ENCODE measurements around the gene TJP1.

GRCh38 chr15:29849218-29849617, 26.9 kb upstream of the TJP1 start:
- TF ChIP-seq, protein P1, sequence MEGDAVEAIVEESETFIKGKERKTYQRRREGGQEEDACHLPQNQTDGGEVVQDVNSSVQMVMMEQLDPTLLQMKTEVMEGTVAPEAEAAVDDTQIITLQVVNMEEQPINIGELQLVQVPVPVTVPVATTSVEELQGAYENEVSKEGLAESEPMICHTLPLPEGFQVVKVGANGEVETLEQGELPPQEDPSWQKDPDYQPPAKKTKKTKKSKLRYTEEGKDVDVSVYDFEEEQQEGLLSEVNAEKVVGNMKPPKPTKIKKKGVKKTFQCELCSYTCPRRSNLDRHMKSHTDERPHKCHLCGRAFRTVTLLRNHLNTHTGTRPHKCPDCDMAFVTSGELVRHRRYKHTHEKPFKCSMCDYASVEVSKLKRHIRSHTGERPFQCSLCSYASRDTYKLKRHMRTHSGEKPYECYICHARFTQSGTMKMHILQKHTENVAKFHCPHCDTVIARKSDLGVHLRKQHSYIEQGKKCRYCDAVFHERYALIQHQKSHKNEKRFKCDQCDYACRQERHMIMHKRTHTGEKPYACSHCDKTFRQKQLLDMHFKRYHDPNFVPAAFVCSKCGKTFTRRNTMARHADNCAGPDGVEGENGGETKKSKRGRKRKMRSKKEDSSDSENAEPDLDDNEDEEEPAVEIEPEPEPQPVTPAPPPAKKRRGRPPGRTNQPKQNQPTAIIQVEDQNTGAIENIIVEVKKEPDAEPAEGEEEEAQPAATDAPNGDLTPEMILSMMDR (IDR thresholded peaks at IDR 0.05): no peak
- no peak for TF ChIP-seq POLR2A (IDR thresholded peaks at IDR 0.05)
- no peak for TF ChIP-seq POLR2AphosphoS5 (IDR thresholded peaks at IDR 0.05)
- TF ChIP-seq EP300 (IDR thresholded peaks at IDR 0.05): no peak

All from upper lobe of left lung (tissue), 4 donors.